GM23338 (cell line): Measurements from ENCODE around the gene HSD17B2. TPM values are rescaled to one million over a fixed set of nuclear protein-coding genes. Genes with fewer than 3 reads are reported as not detected.

Experiments
- ATAC-seq: fragments of 200-7000 bp; cut with Tn5 transposase; 3 replicates; pipeline ENCODE4 v1.9.1; 2020
- DNase-seq: peaks from one replicate; pipeline ENCODE4 v3.0.0-alpha.2; 2015; ENCODE audit warnings: low spot score
- H2AFZ ChIP-seq: fragments of 200-600 bp; sonication (generic); 2 replicates; pipeline ENCODE4 v1.8.0; 2016; ENCODE audit warnings: antibody characterized with exemption, mild to moderate bottlenecking, moderate library complexity
- H3F3A ChIP-seq: fragments of 200-600 bp; sonication (generic); replicated peaks from 2 replicates; pipeline ENCODE4 v1.8.0; 2017; ENCODE audit warnings: antibody characterized with exemption, mixed run types, low read depth
- H3K27ac ChIP-seq: fragments of 200-600 bp; sonication (generic); 2 replicates; pipeline ENCODE4 v1.6.1; 2016; ENCODE audit warnings: low read depth
- H3K27me3 ChIP-seq: fragments of 200-600 bp; sonication (generic); 2 replicates; pipeline ENCODE4 v1.8.0; 2016; ENCODE audit warnings: mild to moderate bottlenecking, mixed run types, moderate library complexity; ENCODE audit not compliant: insufficient read depth
- H3K36me3 ChIP-seq: fragments of 200-600 bp; sonication (generic); 2 replicates; pipeline ENCODE4 v1.8.0; 2016; ENCODE audit warnings: mild to moderate bottlenecking; ENCODE audit not compliant: insufficient read depth
- H3K4me1 ChIP-seq: fragments of 200-600 bp; sonication (generic); 2 replicates; pipeline ENCODE4 v1.8.0; 2016; ENCODE audit warnings: mild to moderate bottlenecking, moderate library complexity; ENCODE audit not compliant: insufficient read depth
- H3K4me2 ChIP-seq: fragments of 200-600 bp; sonication (generic); 2 replicates; pipeline ENCODE4 v1.7.1; 2017; ENCODE audit warnings: mixed run types
- H3K4me3 ChIP-seq: fragments of 200-600 bp; sonication (generic); 2 replicates; pipeline ENCODE4 v1.6.1; 2016; ENCODE audit warnings: mixed run types
- H3K79me2 ChIP-seq: fragments of 200-600 bp; sonication (generic); replicated peaks from 2 replicates; pipeline ENCODE4 v1.8.0; 2017; ENCODE audit warnings: mild to moderate bottlenecking; ENCODE audit not compliant: insufficient read depth
- H3K9me2 ChIP-seq: fragments of 200-600 bp; sonication (generic); 2 replicates; pipeline ENCODE4 v1.8.0; 2017; ENCODE audit not compliant: insufficient read depth
- H4K20me1 ChIP-seq: fragments of 200-600 bp; sonication (generic); replicated peaks from 2 replicates; pipeline ENCODE4 v1.8.0; 2017; ENCODE audit warnings: mild to moderate bottlenecking; ENCODE audit not compliant: insufficient read depth
- H3K27ac Mint-ChIP-seq: 2 replicates; pipeline ENCODE4 v1.8.0; 2020; ENCODE audit warnings: inconsistent platforms, mild to moderate bottlenecking, moderate library complexity, mixed read lengths
- H3K27me3 Mint-ChIP-seq: 3 replicates; pipeline ENCODE4 v1.8.0; 2022; ENCODE audit warnings: low read depth, mild to moderate bottlenecking, moderate library complexity, mixed read lengths, inconsistent platforms; ENCODE audit not compliant: insufficient read depth, poor library complexity
- H3K36me3 Mint-ChIP-seq: 3 replicates; pipeline ENCODE4 v1.8.0; 2021; ENCODE audit warnings: low read depth, mild to moderate bottlenecking, inconsistent platforms, moderate library complexity, mixed read lengths
- H3K4me1 Mint-ChIP-seq: 3 replicates; pipeline ENCODE4 v1.8.0; 2020; ENCODE audit warnings: mild to moderate bottlenecking, inconsistent platforms, mixed read lengths
- H3K4me3 Mint-ChIP-seq: 3 replicates; pipeline ENCODE4 v1.8.0; 2021; ENCODE audit warnings: moderate library complexity, mild to moderate bottlenecking, inconsistent platforms, mixed read lengths
- H3K9me3 Mint-ChIP-seq: 3 replicates; pipeline ENCODE4 v1.8.0; 2020; ENCODE audit warnings: moderate library complexity, mild to moderate bottlenecking, inconsistent platforms, mixed read lengths
- CTCF ChIP-seq, 2 experiments: fragments of 200-600 bp in 1 of 2; sonication (generic) in 1 of 2; conservative IDR thresholded peaks; 2 replicates each; pipeline versions ENCODE4 v1.5.1 to v1.6.1; 2016 to 2017; ENCODE audit warnings: antibody characterized with exemption in 2 of 2, low read depth in 2 of 2, mild to moderate bottlenecking in 2 of 2, moderate library complexity in 1 of 2
- ETS1 ChIP-seq: IDR thresholded peaks from 2 replicates; pipeline ENCODE4 v1.6.1; 2016; ENCODE audit warnings: antibody characterized with exemption
- EZH2phosphoT487 ChIP-seq: fragments of 200-600 bp; sonication (generic); IDR thresholded peaks from one replicate; pipeline ENCODE4 v1.8.1; 2018; ENCODE audit warnings: antibody characterized with exemption; ENCODE audit not compliant: unreplicated experiment
- POLR2AphosphoS5 ChIP-seq: IDR thresholded peaks from 2 replicates; pipeline ENCODE4 v1.6.1; 2016; ENCODE audit warnings: antibody characterized with exemption, low read depth
- REST ChIP-seq: IDR thresholded peaks from one replicate; pipeline ENCODE4 v1.6.1; 2018; ENCODE audit warnings: antibody characterized with exemption; ENCODE audit not compliant: unreplicated experiment
- STAT1 ChIP-seq: IDR thresholded peaks from one replicate; pipeline ENCODE4 v1.6.1; 2016; ENCODE audit warnings: antibody characterized with exemption; ENCODE audit not compliant: unreplicated experiment
- ZNF114 ChIP-seq: fragments of 250-450 bp; sonication (Bioruptor Pico); IDR thresholded peaks from 2 replicates; pipeline ENCODE4 v1.5.0; 2020; ENCODE audit warnings: mild to moderate bottlenecking, moderate library complexity
- ZNF462 ChIP-seq: fragments of 250-450 bp; sonication (Bioruptor Pico); IDR thresholded peaks from 2 replicates; pipeline ENCODE4 v1.5.0; 2020; ENCODE audit warnings: mild to moderate bottlenecking, moderate library complexity
- polyA plus RNA-seq: library from polyadenylated mRNA; unstranded; fragments of >200 nt; fragmentation: Nextera tagmentation; extraction: Ambion mirVana; gene quantifications from 2 replicates; pipeline ENCODE4 v1.2.1, GENCODE V29; 2016
- total RNA-seq: library from RNA; depleted of rRNA; stranded (reverse); fragments of >200 nt; shearing (Covaris generic); gene quantifications from 2 replicates; pipeline ENCODE4 v1.2.3, GENCODE V29; 2014

The HSD17B2 gene
- total and polyA plus RNA-seq, 2 experiments from 2014 or later, result 0.29 TPM; not detected in 1

- TF ChIP-seq ZNF462 (CRISPR knock-in tag) (no peak), REST (no peak), ETS1 (no peak)
Observed at GRCh38 chr16:81997738-81998137, 37.3 kb upstream of the HSD17B2 start (continued).

DNA sequence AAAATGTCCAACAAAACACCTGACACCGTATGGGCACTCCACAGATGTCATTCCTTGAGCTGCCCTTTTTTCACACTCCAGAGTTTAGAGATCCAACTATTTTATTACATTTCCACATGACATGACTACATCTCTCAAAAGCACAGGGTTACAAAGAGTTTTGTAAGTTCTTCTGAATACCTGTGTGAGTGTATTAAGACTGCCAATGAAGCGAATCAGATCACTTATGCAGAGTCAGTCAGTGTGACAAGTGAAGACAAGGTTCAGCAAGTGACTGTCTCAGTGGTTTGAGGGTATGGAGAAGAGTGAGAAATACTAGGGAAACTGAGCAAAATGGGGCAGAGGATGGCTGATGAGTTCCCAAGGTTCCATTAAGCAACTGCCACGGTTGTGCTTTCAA is 32.2 kb upstream of the HSD17B2 start:
- DNase-seq (no peak), ATAC-seq (no peak)
- Histone ChIP-seq H3K27me3 (no peaks in the 10 kb centered on the region), H3K4me3 (no peak overlapping the region), H3K27ac (no peak overlapping the region), H4K20me1 (no peaks in the 10 kb centered on the region), H3K4me1 (0 out of 2 replicates have a peak, but pooled peaks cover 5% of the 10 kb centered on the region), H3K79me2 (no peaks in the 10 kb centered on the region), H3K36me3 (no peaks in the 10 kb centered on the region), H3K9me2 (no peaks in the 10 kb centered on the region), H2AFZ (no peak overlapping the region), H3K4me2 (no peak overlapping the region), H3F3A (no peaks in the 10 kb centered on the region)
- Mint-ChIP-seq H3K4me1 (peaks cover 10% of the 10 kb centered on the region; the same call in 2 of the 3 replicates), H3K27me3 (peaks cover 1% of the 10 kb centered on the region), H3K4me3 (no peak overlapping the region), H3K9me3 (peaks cover 4% of the 10 kb centered on the region), H3K27ac (no peak overlapping the region), H3K36me3 (no peaks in the 10 kb centered on the region; the same call in 2 of the 3 replicates)
- TF ChIP-seq ZNF114 (CRISPR knock-in tag), result no peak
- no peak for TF ChIP-seq POLR2AphosphoS5
- no peak for TF ChIP-seq EZH2phosphoT487
- no peak for TF ChIP-seq CTCF (conservative IDR thresholded peaks at IDR 0.05; ENCODE audit: low read depth in 2 of 2)
- no peak for TF ChIP-seq STAT1
- TF ChIP-seq REST, result no peak
